ENCODE measurements around the gene PERCC1. TPM values are rescaled to one million over a fixed set of nuclear protein-coding genes. Genes with fewer than 3 reads are reported as not detected.

Gene PERCC1
- total and polyA plus RNA-seq, 7 donors = 0.08 TPM; not detected in 6

- Histone ChIP-seq H3K9me3 (no peaks in the 10 kb centered on the region), H3K36me3 (ENCODE audit: insufficient read depth in 1 of 2, low read depth in 1 of 2) (no peaks in the 10 kb centered on the region), H3K27ac (no peak overlapping the region), H3K27me3 (ENCODE audit: insufficient read depth in 3 of 3, low read length in 2 of 3) (no peaks in the 10 kb centered on the region), H3K4me1 (no peaks in the 10 kb centered on the region), H3K4me3 (peak overlapping the region; percentile 5)
- WGBS, 3 donors = 81 to 85% (median 85%) methylated on average over 51 to 53 of the region's 53 CpGs
- no peak for TF ChIP-seq CTCF (IDR thresholded peaks at IDR 0.05)
- DNase-seq (no peak), ATAC-seq (no peak)
- intact Hi-C loops (cut with DNase I) = loop anchor here in 1 of 2 donors (10.0 kb wide), 1 partner anchor 47 kb away; the partner anchor contains the start of gene CLCN7
These were observed 3.1 kb upstream of the PERCC1 start for GRCh38 chr16:1427473-1428461.

DNA sequence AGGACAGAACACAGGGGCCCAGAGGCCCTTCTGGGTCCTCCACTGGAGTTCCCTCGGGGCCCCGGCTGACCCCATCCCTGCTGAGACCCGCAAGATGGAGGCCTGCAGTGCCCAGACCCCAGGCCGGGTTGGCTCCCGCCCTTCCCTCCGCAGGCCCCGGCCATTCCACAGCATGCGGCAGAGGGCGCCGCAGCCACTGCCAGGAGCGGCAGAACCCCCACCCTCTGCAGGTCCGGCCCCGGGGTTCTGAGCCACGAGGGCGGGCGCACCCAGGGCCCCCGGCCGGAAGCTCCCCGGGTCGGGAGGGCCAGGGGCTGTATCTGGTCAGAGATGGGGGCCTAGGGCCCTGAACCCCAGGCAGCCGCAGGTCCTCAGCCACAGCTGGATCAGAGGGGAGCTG lies 2.4 kb upstream of the PERCC1 start:
- ATAC-seq = peak in 2 of 4 donors; percentile 9 to 49
- Histone ChIP-seq H3K9me3 (no peaks in the 10 kb centered on the region), H3K27me3 (ENCODE audit: insufficient read depth in 3 of 3, low read length in 2 of 3) (no peaks in the 10 kb centered on the region), H3K4me3 (peak overlapping the region; percentile 5), H3K36me3 (ENCODE audit: insufficient read depth in 1 of 2, low read depth in 1 of 2) (no peaks in the 10 kb centered on the region), H3K4me1 (no peaks in the 10 kb centered on the region), H3K27ac (no peak overlapping the region)
- no peak for TF ChIP-seq CTCF (IDR thresholded peaks at IDR 0.05)
- DNase-seq = peak in 1 of 2 donors; percentile 64
- intact Hi-C loops (cut with DNase I) = loop anchor here in 1 of 2 donors (10.0 kb wide), 1 partner anchor 46 kb away; the partner anchor contains the start of gene CLCN7
- 38 to 44% (median 44%) methylated on average over 17 to 21 of the region's 21 CpGs for WGBS, 3 donors

DNA sequence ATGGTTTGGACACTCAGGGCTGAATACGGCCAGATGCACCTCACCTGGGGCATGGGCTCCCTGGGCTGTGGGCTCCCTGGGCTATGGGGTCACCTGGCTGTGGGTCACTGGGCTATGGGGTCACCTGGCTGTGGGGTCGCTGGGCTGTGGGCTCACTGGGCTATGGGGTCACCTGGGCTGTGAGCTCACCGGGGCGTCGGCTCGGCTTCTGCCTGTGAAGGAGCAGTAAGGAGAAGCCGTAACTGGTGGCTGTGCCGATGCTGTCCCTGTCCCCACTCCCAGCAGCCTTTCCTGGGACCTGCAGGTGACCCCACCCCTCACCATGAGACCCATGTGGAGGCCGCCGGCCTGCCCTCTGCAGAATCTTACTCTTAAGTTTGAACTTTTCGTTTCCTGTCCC lies 1.9 kb upstream of the PERCC1 start:
- H3K27me3 ChIP-seq (ENCODE audit: insufficient read depth in 3 of 3, low read length in 2 of 3) = no peaks in the 10 kb centered on the region
- H3K4me3 ChIP-seq = no peak overlapping the region
- no peaks in the 10 kb centered on the region for H3K36me3 ChIP-seq (ENCODE audit: insufficient read depth in 1 of 2, low read depth in 1 of 2)
- intact Hi-C loops (cut with DNase I) = loop anchor here in 1 of 2 donors (10.0 kb wide), 1 partner anchor 46 kb away; the partner anchor contains the start of gene CLCN7
- H3K27ac ChIP-seq = no peak overlapping the region
- no peak for ATAC-seq
- H3K9me3 ChIP-seq = no peaks in the 10 kb centered on the region
- WGBS, 3 donors = 88 to 91% (median 89%) methylated on average over 11 of the region's 11 CpGs
- no peak for TF ChIP-seq CTCF (IDR thresholded peaks at IDR 0.05)
- DNase-seq = peak in 1 of 2 donors; percentile 49
- H3K4me1 ChIP-seq = no peaks in the 10 kb centered on the region

- H3K9me3 ChIP-seq = no peaks in the 10 kb centered on the region
- no peaks in the 10 kb centered on the region for H3K27me3 ChIP-seq (ENCODE audit: insufficient read depth in 3 of 3, low read length in 2 of 3)
- ATAC-seq = no peak
- H3K36me3 ChIP-seq (ENCODE audit: insufficient read depth in 1 of 2, low read depth in 1 of 2) = no peaks in the 10 kb centered on the region
- intact Hi-C loops (cut with DNase I) = loop anchor here in 1 of 2 donors (10.0 kb wide), 1 partner anchor 45 kb away; the partner anchor contains the start of gene CLCN7
- WGBS, 3 donors = 88 to 93% (median 91%) methylated on average over 13 of the region's 13 CpGs
- TF ChIP-seq CTCF (IDR thresholded peaks at IDR 0.05) = no peak
- H3K27ac ChIP-seq = no peak overlapping the region
- no peaks in the 10 kb centered on the region for H3K4me1 ChIP-seq
- no peak overlapping the region for H3K4me3 ChIP-seq
- peak in 1 of 2 donors; percentile 51 for DNase-seq
These were observed 1.2 kb upstream of the PERCC1 start for GRCh38 chr16:1429631-1430030.

All from psoas muscle (tissue), 8 donors.